Measurements from ENCODE around the gene BCL7B. TPM values are rescaled to one million over a fixed set of nuclear protein-coding genes. Genes with fewer than 3 reads are reported as not detected.

The BCL7B gene
- total and polyA plus RNA-seq, 2 of the 13 experiments (the other 11 are each of a cell fraction or from before 2014, with no cell fraction given), result 24.3 to 38.2 TPM

- TF ChIP-seq, protein P1, sequence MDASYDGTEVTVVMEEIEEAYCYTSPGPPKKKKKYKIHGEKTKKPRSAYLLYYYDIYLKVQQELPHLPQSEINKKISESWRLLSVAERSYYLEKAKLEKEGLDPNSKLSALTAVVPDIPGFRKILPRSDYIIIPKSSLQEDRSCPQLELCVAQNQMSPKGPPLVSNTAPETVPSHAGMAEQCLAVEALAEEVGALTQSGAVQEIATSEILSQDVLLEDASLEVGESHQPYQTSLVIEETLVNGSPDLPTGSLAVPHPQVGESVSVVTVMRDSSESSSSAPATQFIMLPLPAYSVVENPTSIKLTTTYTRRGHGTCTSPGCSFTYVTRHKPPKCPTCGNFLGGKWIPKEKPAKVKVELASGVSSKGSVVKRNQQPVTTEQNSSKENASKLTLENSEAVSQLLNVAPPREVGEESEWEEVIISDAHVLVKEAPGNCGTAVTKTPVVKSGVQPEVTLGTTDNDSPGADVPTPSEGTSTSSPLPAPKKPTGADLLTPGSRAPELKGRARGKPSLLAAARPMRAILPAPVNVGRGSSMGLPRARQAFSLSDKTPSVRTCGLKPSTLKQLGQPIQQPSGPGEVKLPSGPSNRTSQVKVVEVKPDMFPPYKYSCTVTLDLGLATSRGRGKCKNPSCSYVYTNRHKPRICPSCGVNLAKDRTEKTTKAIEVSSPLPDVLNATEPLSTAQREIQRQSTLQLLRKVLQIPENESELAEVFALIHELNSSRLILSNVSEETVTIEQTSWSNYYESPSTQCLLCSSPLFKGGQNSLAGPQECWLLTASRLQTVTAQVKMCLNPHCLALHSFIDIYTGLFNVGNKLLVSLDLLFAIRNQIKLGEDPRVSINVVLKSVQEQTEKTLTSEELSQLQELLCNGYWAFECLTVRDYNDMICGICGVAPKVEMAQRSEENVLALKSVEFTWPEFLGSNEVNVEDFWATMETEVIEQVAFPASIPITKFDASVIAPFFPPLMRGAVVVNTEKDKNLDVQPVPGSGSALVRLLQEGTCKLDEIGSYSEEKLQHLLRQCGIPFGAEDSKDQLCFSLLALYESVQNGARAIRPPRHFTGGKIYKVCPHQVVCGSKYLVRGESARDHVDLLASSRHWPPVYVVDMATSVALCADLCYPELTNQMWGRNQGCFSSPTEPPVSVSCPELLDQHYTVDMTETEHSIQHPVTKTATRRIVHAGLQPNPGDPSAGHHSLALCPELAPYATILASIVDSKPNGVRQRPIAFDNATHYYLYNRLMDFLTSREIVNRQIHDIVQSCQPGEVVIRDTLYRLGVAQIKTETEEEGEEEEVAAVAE (CRISPR knock-in tag; IDR thresholded peaks at IDR 0.05; ENCODE audit: borderline replicate concordance), result no peak
- TF ChIP-seq, protein P2, sequence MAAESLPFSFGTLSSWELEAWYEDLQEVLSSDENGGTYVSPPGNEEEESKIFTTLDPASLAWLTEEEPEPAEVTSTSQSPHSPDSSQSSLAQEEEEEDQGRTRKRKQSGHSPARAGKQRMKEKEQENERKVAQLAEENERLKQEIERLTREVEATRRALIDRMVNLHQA (CRISPR knock-in tag; IDR thresholded peaks at IDR 0.05), result no peak
- TF ChIP-seq RFX1 (IDR thresholded peaks at IDR 0.05), result no peak
- TF ChIP-seq SMAD1 (CRISPR knock-in tag; IDR thresholded peaks at IDR 0.05; ENCODE audit: borderline replicate concordance, low read depth), result peak; percentile 10; the same call in 1 of the 2 replicates
- TF ChIP-seq ZNF10 (CRISPR knock-in tag; IDR thresholded peaks at IDR 0.05; ENCODE audit: borderline replicate concordance, low read depth), result no peak
- TF ChIP-seq CCDC6 (CRISPR knock-in tag; IDR thresholded peaks at IDR 0.05), result no peak; the same call in 1 of the 2 replicates
- TF ChIP-seq SNAPC4 (CRISPR knock-in tag; IDR thresholded peaks at IDR 0.05), result peak; percentile 75; the same call in 1 of the 2 replicates
- peak; percentile 21 for TF ChIP-seq XRCC5 (optimal IDR thresholded peaks at IDR 0.05; ENCODE audit: low read length)
- TF ChIP-seq ZFP36L1 (CRISPR knock-in tag; IDR thresholded peaks at IDR 0.05), result 0 out of 2 replicates have a peak, but pooled peaks have one; percentile 83
- TF ChIP-seq TERF1 (CRISPR knock-in tag; IDR thresholded peaks at IDR 0.05), result no peak
- TF ChIP-seq ZNF607 (CRISPR knock-in tag; IDR thresholded peaks at IDR 0.05; ENCODE audit: borderline replicate concordance), result peak; percentile 98
- peak; percentile 38; the same call in 1 of the 2 replicates for TF ChIP-seq ZBTB26 (CRISPR knock-in tag; IDR thresholded peaks at IDR 0.05; ENCODE audit: borderline replicate concordance)
- peak; percentile 75 for TF ChIP-seq ZNF234 (CRISPR knock-in tag; conservative IDR thresholded peaks at IDR 0.05)
- peak; percentile 67; the same call in 1 of the 2 replicates for TF ChIP-seq ZNF329 (CRISPR knock-in tag; IDR thresholded peaks at IDR 0.05; ENCODE audit: low read depth)
- peak; percentile 89 for TF ChIP-seq ZBTB7B (CRISPR knock-in tag; IDR thresholded peaks at IDR 0.05)
Measured at GRCh38 chr7:73557397-73558257, at the start of gene BCL7B (continued).
